HG03025 (cell line): Measurements from ENCODE around the gene PHLDB2.

Source experiments
- ATAC-seq: cut with Tn5 transposase; IDR thresholded peaks from one replicate; pipeline ENCODE4 v1.9.1; 2021; ENCODE audit warnings: mild to moderate bottlenecking, moderate library complexity; ENCODE audit not compliant: unreplicated experiment, low FRiP score

The PHLDB2 gene

GRCh38 chr3:111874177-111874820 lies 15.2 kb downstream of the PHLDB2 start:
- ATAC-seq, result no peak

GRCh38 chr3:111881480-111881879 lies 22.4 kb downstream of the PHLDB2 start:
- ATAC-seq, result no peak

GRCh38 chr3:111882194-111882593 lies 23.1 kb downstream of the PHLDB2 start:
- no peak for ATAC-seq

- ATAC-seq, result peak; percentile 93
Measured at GRCh38 chr3:111882799-111883198, 23.7 kb downstream of the PHLDB2 start.

GRCh38 chr3:111884411-111885018 lies 25.4 kb downstream of the PHLDB2 start:
- no peak for ATAC-seq

GRCh38 chr3:111885578-111885977 lies 26.5 kb downstream of the PHLDB2 start:
- no peak for ATAC-seq

- no peak for ATAC-seq
Measured at GRCh38 chr3:111890051-111890580, 31.1 kb downstream of the PHLDB2 start.

GRCh38 chr3:111892070-111892469 lies 33.0 kb downstream of the PHLDB2 start:
- ATAC-seq, result no peak

GRCh38 chr3:111895071-111895470 lies 36.0 kb downstream of the PHLDB2 start:
- ATAC-seq, result no peak

GRCh38 chr3:111899966-111900365 lies 40.9 kb downstream of the PHLDB2 start:
- no peak for ATAC-seq

GRCh38 chr3:111901637-111902036 lies 42.6 kb downstream of the PHLDB2 start:
- no peak for ATAC-seq

GRCh38 chr3:111902534-111902933 lies 43.5 kb downstream of the PHLDB2 start:
- no peak for ATAC-seq

- ATAC-seq, result no peak
Measured at GRCh38 chr3:111903067-111903511, 44.0 kb downstream of the PHLDB2 start.

GRCh38 chr3:111904376-111905241 lies 45.5 kb downstream of the PHLDB2 start:
- no peak for ATAC-seq

GRCh38 chr3:111906656-111907055 lies 47.6 kb downstream of the PHLDB2 start:
- no peak for ATAC-seq

GRCh38 chr3:111907151-111907550 lies 48.1 kb downstream of the PHLDB2 start:
- no peak for ATAC-seq

GRCh38 chr3:111910806-111911205 lies 51.7 kb downstream of the PHLDB2 start:
- no peak for ATAC-seq

- no peak for ATAC-seq
Measured at GRCh38 chr3:111911446-111911845, 52.4 kb downstream of the PHLDB2 start.

- ATAC-seq, result no peak
Measured at GRCh38 chr3:111913163-111913763, 54.2 kb downstream of the PHLDB2 start.

- no peak for ATAC-seq
Measured at GRCh38 chr3:111915905-111916304, 56.8 kb downstream of the PHLDB2 start.

- no peak for ATAC-seq
Measured at GRCh38 chr3:111917300-111917699, 58.2 kb downstream of the PHLDB2 start.
